Cardiac atrium fibroblast (primary cell): ENCODE measurements around the gene LILRA6. TPM values are rescaled to one million over a fixed set of nuclear protein-coding genes. Genes with fewer than 3 reads are reported as not detected.

ENCODE experiments used
- total RNA-seq: library from RNA; depleted of rRNA; stranded (reverse); fragments of >200 nt; gene quantifications from 2 replicates; pipeline ENCODE4 v1.2.3, GENCODE V29; 2015

LILRA6 gene
- total RNA-seq, result not detected in 2 replicates

DNA sequence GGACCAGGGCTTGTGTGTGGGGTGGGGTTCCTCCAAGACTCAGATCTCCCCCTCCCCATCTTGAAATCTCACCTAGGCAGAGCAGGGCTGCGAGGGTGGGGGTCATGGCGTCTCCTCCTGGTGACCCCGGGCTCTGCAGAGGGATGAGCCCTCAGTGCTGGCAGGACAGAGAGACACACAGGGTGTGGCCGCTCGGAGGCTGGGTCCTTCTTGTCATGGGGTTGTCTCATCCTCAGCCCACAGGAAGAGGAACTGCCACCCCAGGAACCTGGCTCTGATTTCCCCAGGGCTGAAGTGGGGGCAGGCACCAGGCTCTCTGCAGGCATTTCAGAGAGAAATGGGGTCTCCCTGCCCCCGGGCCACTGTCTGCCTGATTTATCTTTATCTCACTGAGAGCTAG, at the start of gene LILRA6:
Gene LILRA6 (minus strand): TSS at position 145 of the 400 bp plus-strand sequence.

DNA sequence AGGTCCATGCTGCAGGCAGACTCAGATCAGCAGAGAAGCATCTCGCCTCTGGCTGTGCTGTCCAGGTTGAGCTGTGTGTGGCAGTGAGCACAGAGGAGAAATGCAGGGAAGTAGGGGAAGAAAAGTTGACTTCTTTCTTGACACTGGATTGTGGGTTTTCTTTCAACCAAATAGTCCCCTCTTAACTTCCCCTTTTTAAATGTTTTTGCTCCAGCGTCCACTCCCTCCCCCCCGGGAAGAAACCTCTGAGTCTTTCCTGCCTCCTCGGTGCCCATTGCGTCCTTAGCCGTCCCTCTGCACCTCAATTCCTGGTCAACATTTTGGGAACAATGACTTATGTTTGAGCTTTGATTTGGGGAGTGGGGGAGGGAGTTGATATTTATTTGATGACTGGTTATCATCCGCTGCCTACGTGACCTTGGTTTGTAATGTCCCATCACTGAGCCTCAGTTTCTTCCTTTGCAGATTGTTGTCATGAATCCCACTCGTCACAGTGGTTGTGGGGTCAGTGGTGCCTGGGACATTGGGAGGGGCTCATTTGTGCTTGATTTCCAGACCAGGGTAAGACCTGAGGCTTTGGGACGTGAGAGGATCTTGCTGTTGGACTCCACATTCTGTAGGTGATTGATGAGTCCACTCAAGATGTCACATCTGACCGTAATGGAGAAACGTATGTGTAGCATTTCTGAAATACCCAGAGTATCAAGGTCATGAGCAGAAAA, 38.6 kb upstream of the LILRA6 start, which contains the start of gene LILRB2:
Gene LILRB2 (minus strand): TSS at position 104 of the 722 bp plus-strand sequence. CDS start 614 bp downstream, outside the sequence.

GRCh38 chr19:54257116-54257480, 14.5 kb upstream of the LILRA6 start, which contains the start of gene LILRB5:
Gene LILRB5, minus strand, starts transcription at chr19:54257273. Its CDS starts 80 bp downstream, at chr19:54257193.

GRCh38 chr19:54222474-54223276, 19.9 kb downstream of the LILRA6 start, which contains the start of gene LILRB3:
Gene LILRB3, minus strand, starts transcription at chr19:54223007. Its CDS starts 31 bp downstream, at chr19:54222976.

DNA sequence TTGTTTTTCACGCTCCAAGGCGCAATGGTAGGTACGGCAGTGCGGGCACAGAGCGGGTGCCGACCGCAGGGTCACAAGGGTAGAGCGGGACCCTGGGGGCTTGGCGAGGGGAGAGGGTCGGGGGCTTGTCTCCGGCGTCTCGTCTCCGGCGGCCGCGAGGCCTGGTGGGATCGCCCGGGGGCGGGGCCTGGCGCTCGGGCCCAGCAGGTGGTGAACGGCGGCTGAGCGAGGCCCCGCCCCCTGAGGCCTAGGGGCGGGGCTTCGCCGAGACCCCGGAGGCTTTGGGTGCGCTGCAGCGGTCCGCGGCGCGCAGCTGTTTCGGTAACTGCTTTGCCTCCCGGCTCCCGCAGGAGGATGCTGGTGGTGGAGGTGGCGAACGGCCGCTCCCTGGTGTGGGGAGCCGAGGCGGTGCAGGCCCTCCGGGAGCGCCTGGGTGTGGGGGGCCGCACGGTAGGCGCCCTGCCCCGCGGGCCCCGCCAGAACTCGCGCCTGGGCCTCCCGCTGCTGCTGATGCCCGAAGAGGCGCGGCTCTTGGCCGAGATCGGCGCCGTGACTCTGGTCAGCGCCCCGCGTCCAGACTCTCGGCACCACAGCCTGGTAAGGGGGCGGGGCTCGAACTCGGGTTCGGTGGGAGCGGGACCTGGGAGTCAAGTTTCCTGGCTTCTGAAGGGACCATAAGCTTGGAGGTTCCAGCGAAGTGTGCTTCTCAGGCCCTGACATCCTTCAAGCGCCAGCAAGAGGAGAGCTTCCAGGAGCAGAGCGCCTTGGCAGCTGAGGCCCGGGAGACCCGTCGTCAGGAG, 51.4 kb downstream of the LILRA6 start, which contains the start of gene TSEN34:
Gene TSEN34 (plus strand): TSS at position 298 of the 800 bp plus-strand sequence. CDS start 57 bp downstream, at position 355.

DNA sequence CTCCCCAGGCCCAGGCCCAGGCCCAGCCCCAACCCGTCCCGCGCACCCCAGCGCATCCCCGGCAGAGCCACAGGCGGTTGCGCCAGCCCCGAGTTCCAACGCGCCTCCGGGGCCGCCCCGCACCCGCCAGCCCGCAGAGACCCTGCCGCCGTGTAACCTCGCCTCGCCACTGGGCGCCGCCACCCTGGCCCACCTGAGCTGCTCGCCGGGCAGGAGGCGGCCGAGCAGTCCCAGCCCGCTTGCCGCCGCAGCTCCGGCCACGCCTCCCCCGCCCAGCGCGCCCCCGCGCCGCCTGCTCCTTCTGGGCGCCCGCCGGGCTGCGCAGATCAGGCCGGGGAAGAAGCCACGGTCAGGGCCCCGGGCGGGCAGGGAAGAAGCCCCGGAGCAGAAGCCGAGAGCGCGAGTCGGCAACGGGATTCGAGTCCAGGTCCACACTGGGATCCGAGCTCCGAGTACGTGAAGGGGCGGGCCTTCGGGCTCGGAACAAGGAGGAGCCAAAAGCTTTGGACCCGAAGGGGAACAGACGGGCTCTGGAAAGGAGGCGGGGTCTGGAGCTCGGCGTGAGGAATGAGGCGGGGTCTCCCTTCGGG, 53.4 kb downstream of the LILRA6 start, which contains the start of gene MBOAT7:
Gene MBOAT7 (minus strand): TSS at position 436 of the 590 bp plus-strand sequence. CDS start 1,072 bp downstream, outside the sequence.

Other genes starting within 250 kb of the LILRA6 start
- not detected in 2 replicates for gene VSTM1, start 178.9 kb downstream of the LILRA6 start, total RNA-seq
- gene TARM1, start 161.4 kb downstream of the LILRA6 start, total RNA-seq, result not detected in 2 replicates
- gene OSCAR, start 142.0 kb downstream of the LILRA6 start, total RNA-seq, result 0.49 and 2.0 TPM in 2 replicates
- 13.4 and 40.8 TPM in 2 replicates for gene NDUFA3, start 139.9 kb downstream of the LILRA6 start, total RNA-seq
- 13.9 and 22.2 TPM in 2 replicates for gene TFPT, start 127.1 kb downstream of the LILRA6 start, total RNA-seq
- gene PRPF31, start 127.0 kb downstream of the LILRA6 start, total RNA-seq, result 50.2 and 52.7 TPM in 2 replicates
- gene CNOT3, start 105.0 kb downstream of the LILRA6 start, total RNA-seq, result 15.5 and 20.4 TPM in 2 replicates
- 3.4 and 4.5 TPM in 2 replicates for gene LENG1, start 83.1 kb downstream of the LILRA6 start, total RNA-seq
- 0.32 and 0.90 TPM in 2 replicates for gene TMC4, start 69.6 kb downstream of the LILRA6 start, total RNA-seq
- 98.8 and 123 TPM in 2 replicates for gene MBOAT7, start 53.2 kb downstream of the LILRA6 start, total RNA-seq
- 82.1 and 116 TPM in 2 replicates for gene TSEN34, start 51.5 kb downstream of the LILRA6 start, total RNA-seq
- gene RPS9, start 41.9 kb downstream of the LILRA6 start, total RNA-seq, result 2,181 and 2,831 TPM in 2 replicates
- gene LILRB3, start 19.8 kb downstream of the LILRA6 start, total RNA-seq, result not detected in 2 replicates
- not detected in 2 replicates for gene LILRB5, start 14.5 kb upstream of the LILRA6 start, total RNA-seq
- not detected in 2 replicates for gene LILRB2, start 38.3 kb upstream of the LILRA6 start, total RNA-seq
- not detected in 2 replicates for gene LILRA5, start 70.4 kb upstream of the LILRA6 start, total RNA-seq
- not detected in 2 replicates for gene LILRA4, start 96.4 kb upstream of the LILRA6 start, total RNA-seq
- gene LAIR1, start 122.1 kb upstream of the LILRA6 start, total RNA-seq, result not detected in 2 replicates
- 0.16 TPM in 1 of 2 replicates, not detected in the other for gene TTYH1, start 172.7 kb upstream of the LILRA6 start, total RNA-seq
- 28.5 and 68.2 TPM in 2 replicates for gene LENG8, start 206.4 kb upstream of the LILRA6 start, total RNA-seq
- 3.6 and 4.9 TPM in 2 replicates for gene LENG9, start 221.0 kb upstream of the LILRA6 start, total RNA-seq
- 85.5 and 90.4 TPM in 2 replicates for gene CDC42EP5, start 230.5 kb upstream of the LILRA6 start, total RNA-seq